NCI-H1436 (cell line): Measurements from ENCODE around the gene IL18BP.

ENCODE experiments used
- DNase-seq: peaks from one replicate; lab custom pipeline; 2025; lab: John Stamatoyannopoulos, UW

Gene IL18BP

GRCh38 chr11:71996946-71997345, 1.8 kb upstream of the IL18BP start:
- no peak for DNase-seq

- no peak for DNase-seq
These were observed 1.1 kb upstream of the IL18BP start for GRCh38 chr11:71997594-71997993.

GRCh38 chr11:71998061-71998460, 648 bp upstream of the IL18BP start:
- DNase-seq = no peak

GRCh38 chr11:71999362-71999761, 653 bp downstream of the IL18BP start:
- no peak for DNase-seq

GRCh38 chr11:71999798-72000197, 1.1 kb downstream of the IL18BP start:
- DNase-seq = no peak

- DNase-seq = no peak
These were observed 1.6 kb downstream of the IL18BP start for GRCh38 chr11:72000202-72000867.

- no peak for DNase-seq
These were observed 2.6 kb downstream of the IL18BP start for GRCh38 chr11:72001285-72001684.

GRCh38 chr11:72001834-72002591, 3.3 kb downstream of the IL18BP start:
- DNase-seq = no peak

- no peak for DNase-seq
These were observed 4.4 kb downstream of the IL18BP start for GRCh38 chr11:72002841-72003775.

- DNase-seq = no peak
These were observed 5.1 kb downstream of the IL18BP start for GRCh38 chr11:72003776-72004171.

- DNase-seq = no peak
These were observed 6.0 kb downstream of the IL18BP start for GRCh38 chr11:72004515-72005346.

GRCh38 chr11:72005347-72006260, 6.9 kb downstream of the IL18BP start:
- DNase-seq = no peak

- DNase-seq = no peak
These were observed 7.8 kb downstream of the IL18BP start for GRCh38 chr11:72006309-72007088.

GRCh38 chr11:72007089-72007476, 8.4 kb downstream of the IL18BP start:
- DNase-seq = no peak

GRCh38 chr11:72007587-72007986, 8.9 kb downstream of the IL18BP start:
- no peak for DNase-seq

GRCh38 chr11:72008728-72009127, 10.0 kb downstream of the IL18BP start:
- no peak for DNase-seq

- DNase-seq = no peak
These were observed 10.4 kb downstream of the IL18BP start for GRCh38 chr11:72009156-72009555.

GRCh38 chr11:72010529-72011233, 12.0 kb downstream of the IL18BP start:
- no peak for DNase-seq

- no peak for DNase-seq
These were observed 13.5 kb downstream of the IL18BP start for GRCh38 chr11:72012091-72012630.
